ENCODE data around the gene CDK5. TPM values are rescaled to one million over a fixed set of nuclear protein-coding genes. Genes with fewer than 3 reads are reported as not detected.

The CDK5 gene
- polyA plus RNA-seq, 1 experiment = 23.8 TPM

DNA sequence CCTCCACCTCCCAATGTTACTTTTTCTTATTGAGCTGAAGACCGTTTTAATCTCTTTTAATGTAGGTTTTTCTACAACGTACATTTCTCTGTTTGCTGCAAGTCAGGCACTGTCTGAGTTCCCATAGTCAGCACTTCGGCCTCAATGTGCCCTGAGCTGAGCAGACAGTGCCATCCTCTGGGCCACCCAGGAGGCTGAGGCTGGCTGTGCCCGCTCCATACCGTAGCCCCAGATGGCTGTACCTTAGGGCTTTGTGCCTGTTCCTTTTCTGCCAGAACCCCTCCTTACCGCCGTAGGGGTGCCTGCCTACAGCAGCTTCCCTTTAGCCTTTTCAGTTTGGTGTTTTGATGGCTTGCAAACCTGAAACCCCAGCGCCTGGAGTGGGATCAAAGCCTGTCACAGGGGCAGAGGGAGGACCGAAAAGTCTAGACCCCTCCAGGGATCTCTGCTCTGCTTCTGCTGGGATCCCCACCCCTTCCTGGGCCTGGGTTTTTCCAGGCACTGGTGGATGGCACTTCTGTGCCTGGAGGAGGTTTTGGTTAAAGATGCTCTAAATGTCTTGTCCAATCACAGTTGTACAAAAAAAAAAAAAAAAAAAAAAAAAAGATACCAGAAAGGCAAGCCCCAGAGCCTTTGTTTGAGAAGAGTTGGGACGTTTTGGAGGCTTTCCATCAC is 37.6 kb upstream of the CDK5 start:
- TF ChIP-seq, protein P1, sequence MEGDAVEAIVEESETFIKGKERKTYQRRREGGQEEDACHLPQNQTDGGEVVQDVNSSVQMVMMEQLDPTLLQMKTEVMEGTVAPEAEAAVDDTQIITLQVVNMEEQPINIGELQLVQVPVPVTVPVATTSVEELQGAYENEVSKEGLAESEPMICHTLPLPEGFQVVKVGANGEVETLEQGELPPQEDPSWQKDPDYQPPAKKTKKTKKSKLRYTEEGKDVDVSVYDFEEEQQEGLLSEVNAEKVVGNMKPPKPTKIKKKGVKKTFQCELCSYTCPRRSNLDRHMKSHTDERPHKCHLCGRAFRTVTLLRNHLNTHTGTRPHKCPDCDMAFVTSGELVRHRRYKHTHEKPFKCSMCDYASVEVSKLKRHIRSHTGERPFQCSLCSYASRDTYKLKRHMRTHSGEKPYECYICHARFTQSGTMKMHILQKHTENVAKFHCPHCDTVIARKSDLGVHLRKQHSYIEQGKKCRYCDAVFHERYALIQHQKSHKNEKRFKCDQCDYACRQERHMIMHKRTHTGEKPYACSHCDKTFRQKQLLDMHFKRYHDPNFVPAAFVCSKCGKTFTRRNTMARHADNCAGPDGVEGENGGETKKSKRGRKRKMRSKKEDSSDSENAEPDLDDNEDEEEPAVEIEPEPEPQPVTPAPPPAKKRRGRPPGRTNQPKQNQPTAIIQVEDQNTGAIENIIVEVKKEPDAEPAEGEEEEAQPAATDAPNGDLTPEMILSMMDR (IDR thresholded peaks at IDR 0.05; ENCODE audit: low read depth, low read length) = no peak
- Histone ChIP-seq H3K27ac (ENCODE audit: low read depth, low read length) (no peak overlapping the region), H3K27me3 (ENCODE audit: control insufficient read depth, insufficient read depth, low read length) (no peaks in the 10 kb centered on the region), H3K9me3 (ENCODE audit: control insufficient read depth, insufficient read depth, low read length) (no peaks in the 10 kb centered on the region), H3K4me3 (ENCODE audit: low read depth, low read length) (no peak overlapping the region)
- POLR2A ChIA-PET = interaction anchor here (0.5 kb wide), 1 partner anchor 10 kb away, joined by 8 read pairs; no protein-coding TSS in a partner anchor
- CTCF ChIA-PET = interaction anchor here (1.0 to 3.2 kb wide), 3 partner anchors 16 to 149 kb away, joined by 3 to 19 read pairs (median 9); no protein-coding TSS in a partner anchor
- DNase-seq (ENCODE audit: low read depth, low spot score) = no peak

DNA sequence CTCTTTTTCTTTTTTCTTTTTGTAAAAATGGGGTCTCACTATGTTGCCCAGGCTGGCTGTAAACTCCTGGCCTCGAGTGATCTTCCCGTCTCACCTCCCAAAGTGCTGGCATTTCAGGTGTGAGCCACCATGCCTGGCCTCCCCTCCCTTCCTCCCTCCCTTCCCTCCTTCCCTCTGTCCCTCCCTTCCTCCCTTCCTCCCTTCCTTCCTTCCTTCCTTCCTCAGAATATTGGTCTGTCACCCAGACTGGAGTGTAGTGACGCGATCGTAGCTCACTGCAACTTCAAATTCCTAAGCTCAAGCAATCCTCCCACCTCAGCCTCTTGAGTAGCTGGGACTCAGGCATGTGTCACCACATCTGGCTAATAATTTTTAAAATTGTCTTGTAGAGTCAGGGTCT is 37.0 kb upstream of the CDK5 start:
- CTCF ChIA-PET = interaction anchor here (0.7 to 3.2 kb wide), 4 partner anchors 16 to 149 kb away, joined by 3 to 19 read pairs (median 6); no protein-coding TSS in a partner anchor
- POLR2A ChIA-PET = interaction anchor here (0.5 kb wide), 1 partner anchor 11 kb away, joined by 8 read pairs; no protein-coding TSS in a partner anchor
- H3K9me3 ChIP-seq (ENCODE audit: control insufficient read depth, insufficient read depth, low read length) = no peaks in the 10 kb centered on the region
- no peaks in the 10 kb centered on the region for H3K27me3 ChIP-seq (ENCODE audit: control insufficient read depth, insufficient read depth, low read length)
- TF ChIP-seq, protein P1 (IDR thresholded peaks at IDR 0.05; ENCODE audit: low read depth, low read length) = no peak
- H3K4me3 ChIP-seq (ENCODE audit: low read depth, low read length) = no peak overlapping the region
- DNase-seq (ENCODE audit: low read depth, low spot score) = no peak
- no peak overlapping the region for H3K27ac ChIP-seq (ENCODE audit: low read depth, low read length)

DNA sequence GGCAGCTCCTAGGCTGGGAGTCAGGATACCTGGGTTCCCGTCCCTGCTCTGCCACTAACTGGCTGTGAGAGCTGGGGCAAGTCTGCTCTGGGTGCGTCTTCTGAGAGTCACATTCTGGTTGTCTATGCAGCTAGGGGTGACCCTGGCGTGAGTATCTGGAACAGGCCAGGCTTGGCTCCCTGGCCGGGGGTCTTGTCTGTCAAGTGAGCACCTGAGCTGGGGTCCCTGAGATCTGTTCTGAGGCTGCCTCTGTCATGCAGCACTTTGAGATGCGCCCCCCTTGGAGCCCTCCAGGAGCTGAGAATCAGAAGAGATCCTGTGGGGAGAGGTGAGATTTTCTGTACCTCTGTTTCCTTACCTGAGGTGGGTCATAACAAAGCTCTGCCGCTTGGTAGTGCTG is 36.1 kb upstream of the CDK5 start:
- ChIA-PET POLR2A (no interaction called here), CTCF (interaction anchor here (1.6 to 3.2 kb wide), 2 partner anchors 17 to 20 kb away, joined by 9 to 19 read pairs; no protein-coding TSS in a partner anchor)
- no peak for DNase-seq (ENCODE audit: low read depth, low spot score)
- TF ChIP-seq, protein P1 (IDR thresholded peaks at IDR 0.05; ENCODE audit: low read depth, low read length) = no peak
- H3K27ac ChIP-seq (ENCODE audit: low read depth, low read length) = no peak overlapping the region
- H3K4me3 ChIP-seq (ENCODE audit: low read depth, low read length) = no peak overlapping the region
- H3K9me3 ChIP-seq (ENCODE audit: control insufficient read depth, insufficient read depth, low read length) = no peaks in the 10 kb centered on the region
- no peaks in the 10 kb centered on the region for H3K27me3 ChIP-seq (ENCODE audit: control insufficient read depth, insufficient read depth, low read length)

- no peak for DNase-seq (ENCODE audit: low read depth, low spot score)
- no peak overlapping the region for H3K4me3 ChIP-seq (ENCODE audit: low read depth, low read length)
- TF ChIP-seq, protein P1 (IDR thresholded peaks at IDR 0.05; ENCODE audit: low read depth, low read length) = no peak
- POLR2A ChIA-PET = no interaction called here
- CTCF ChIA-PET = interaction anchor here (1.2 to 8.9 kb wide), 2 partner anchors 19 to 32 kb away, joined by 3 to 86 read pairs; no protein-coding TSS in a partner anchor
- no peak overlapping the region for H3K27ac ChIP-seq (ENCODE audit: low read depth, low read length)
- no peaks in the 10 kb centered on the region for H3K9me3 ChIP-seq (ENCODE audit: control insufficient read depth, insufficient read depth, low read length)
- H3K27me3 ChIP-seq (ENCODE audit: control insufficient read depth, insufficient read depth, low read length) = no peaks in the 10 kb centered on the region
Measured at GRCh38 chr7:151091988-151092387, 34.3 kb upstream of the CDK5 start.

DNA sequence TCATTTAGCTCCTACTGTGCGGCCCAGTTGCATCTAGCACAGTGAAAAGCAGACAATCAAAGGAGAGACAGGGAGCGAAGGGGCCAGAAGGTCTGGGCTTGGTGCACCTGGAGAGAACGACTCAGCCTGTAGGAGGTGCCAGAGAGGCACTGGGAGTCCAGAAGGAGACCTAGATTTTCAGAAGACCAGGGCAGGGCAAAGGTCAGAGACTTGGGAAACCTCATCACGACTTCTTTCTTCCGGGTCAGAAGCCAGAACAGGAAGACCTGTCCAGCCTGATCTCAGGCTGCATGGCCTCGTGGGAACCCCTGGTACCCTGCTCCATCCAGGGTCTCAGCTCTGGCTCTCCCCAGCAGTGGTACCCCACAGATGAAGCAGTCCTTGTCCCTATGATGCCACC is 33.7 kb upstream of the CDK5 start:
- POLR2A ChIA-PET = no interaction called here
- H3K27ac ChIP-seq (ENCODE audit: low read depth, low read length) = no peak overlapping the region
- DNase-seq (ENCODE audit: low read depth, low spot score) = no peak
- TF ChIP-seq, protein P1 (IDR thresholded peaks at IDR 0.05; ENCODE audit: low read depth, low read length) = peak; percentile 56
- CTCF ChIA-PET = interaction anchor here (0.6 to 8.9 kb wide), 4 partner anchors 11 to 33 kb away, joined by 3 to 86 read pairs (median 8); partner anchors contain the start of gene FASTK
- H3K4me3 ChIP-seq (ENCODE audit: low read depth, low read length) = no peak overlapping the region
- no peaks in the 10 kb centered on the region for H3K27me3 ChIP-seq (ENCODE audit: control insufficient read depth, insufficient read depth, low read length)
- no peaks in the 10 kb centered on the region for H3K9me3 ChIP-seq (ENCODE audit: control insufficient read depth, insufficient read depth, low read length)

Data from AG04450 (cell line).